Choroid plexus epithelial cell (primary cell): ENCODE data around the gene INHBE.

Source experiments
- DNase-seq: peaks from one replicate; pipeline ENCODE4 v3.0.0-alpha.2; 2010; ENCODE audit warnings: low read depth
- H3K4me3 ChIP-seq: 2 replicates; pipeline ENCODE4 v1.5.1; 2011; ENCODE audit warnings: low read depth, mild to moderate bottlenecking, control low read depth, low read length, moderate library complexity
- CTCF ChIP-seq: conservative IDR thresholded peaks from 2 replicates; pipeline ENCODE4 v1.5.1; 2011; ENCODE audit warnings: low read depth, mild to moderate bottlenecking, control low read depth, inconsistent platforms, low read length, moderate library complexity

INHBE gene

DNA sequence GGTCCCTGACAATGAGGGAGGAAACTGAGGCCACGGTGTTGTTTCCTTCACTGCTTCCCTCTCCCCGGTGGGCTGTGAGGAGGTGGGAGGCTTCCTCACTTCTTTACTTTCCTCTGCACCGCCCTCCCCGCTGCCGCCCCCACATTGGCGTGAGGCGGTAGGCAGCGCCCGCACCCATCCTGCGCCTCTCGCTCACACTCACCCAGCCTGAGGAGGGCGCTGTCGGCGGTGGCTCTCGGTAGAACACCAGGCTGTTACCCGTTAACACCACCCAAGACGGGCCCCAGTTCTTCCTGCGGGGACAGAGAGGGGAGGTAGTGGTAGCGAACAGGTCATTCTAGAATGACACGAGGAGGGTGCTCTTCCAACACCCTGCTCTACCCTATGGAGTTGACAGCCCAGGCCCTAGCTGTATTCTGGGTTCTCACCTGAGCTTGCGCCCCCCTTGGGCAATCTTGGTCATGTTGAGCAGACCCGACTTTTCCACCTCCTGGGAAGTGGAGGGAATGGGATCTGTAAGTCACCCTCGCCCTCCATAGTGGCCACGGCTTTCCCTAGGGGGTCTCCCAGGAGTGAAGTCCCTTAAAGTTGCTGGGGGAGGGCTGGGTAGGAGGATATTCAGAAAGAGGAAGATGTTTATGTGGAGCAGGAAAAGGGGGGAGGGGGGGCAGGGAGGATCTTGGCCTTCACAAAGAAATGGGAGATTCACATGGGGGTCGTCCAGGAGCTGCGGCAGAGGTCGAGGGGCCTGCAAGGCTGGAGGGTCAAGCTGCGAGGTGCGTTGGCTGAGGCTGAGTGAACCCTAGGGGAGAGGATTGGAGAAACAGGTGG is 21.3 kb downstream of the INHBE start:
- DNase-seq: no peak
- peak; percentile 30 for TF ChIP-seq CTCF
- peak overlapping the region; percentile 28 for H3K4me3 ChIP-seq

GRCh38 chr12:57476993-57477709 is 22.0 kb downstream of the INHBE start:
- DNase-seq: no peak
- H3K4me3 ChIP-seq: no peak overlapping the region

DNA sequence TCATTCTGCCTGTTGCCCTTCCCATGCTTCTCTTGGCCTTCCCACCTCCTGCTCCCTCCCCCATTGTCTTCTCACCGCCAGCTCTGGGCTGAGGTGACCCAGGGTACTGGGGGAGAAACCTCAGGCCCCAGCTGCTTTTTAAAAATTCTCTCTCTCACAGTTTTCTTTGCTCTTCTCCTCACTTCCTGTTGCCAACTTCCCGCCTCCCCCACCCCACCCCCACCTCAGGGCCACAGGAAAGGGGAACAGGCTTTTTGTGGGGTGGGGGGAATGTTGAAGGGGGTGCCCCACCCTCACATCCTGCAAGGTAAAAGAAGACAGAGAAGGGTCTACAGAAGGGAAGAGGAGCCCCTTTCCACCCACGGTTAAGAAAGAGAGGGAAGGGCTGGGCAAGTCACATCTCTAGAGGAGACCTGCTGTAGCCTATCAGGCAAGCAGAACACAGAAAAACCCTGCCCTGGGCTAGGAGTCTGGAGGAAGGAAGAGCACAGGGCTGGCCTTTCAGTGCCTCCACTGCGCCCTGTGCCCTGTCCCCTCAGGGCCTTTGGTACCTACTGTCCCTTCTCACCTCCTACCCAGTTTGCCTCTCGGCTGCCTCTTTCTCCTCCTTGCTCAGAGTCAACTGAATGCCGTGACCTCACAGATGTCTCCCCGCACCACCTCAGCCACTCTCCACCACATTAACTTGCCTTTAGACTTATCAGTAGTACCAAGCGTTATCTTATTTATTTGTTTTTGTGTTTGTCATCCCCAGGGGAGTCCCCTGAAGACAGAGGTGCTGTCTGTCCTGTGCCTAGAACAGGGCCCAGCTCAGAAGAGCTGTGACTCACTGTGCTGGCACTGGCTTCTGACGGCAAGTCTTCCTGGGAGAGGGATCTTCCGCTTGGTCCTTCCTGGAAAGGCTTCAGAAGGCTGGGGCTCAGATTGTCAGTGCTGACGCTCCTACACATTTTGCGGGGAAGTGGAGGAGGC is 22.9 kb downstream of the INHBE start:
- no peak for TF ChIP-seq CTCF
- no peak overlapping the region for H3K4me3 ChIP-seq
- peak; percentile 31 for DNase-seq

More at GRCh38 chr12:57476993-57477709, 22.0 kb downstream of the INHBE start:
- no peak for TF ChIP-seq CTCF

DNA sequence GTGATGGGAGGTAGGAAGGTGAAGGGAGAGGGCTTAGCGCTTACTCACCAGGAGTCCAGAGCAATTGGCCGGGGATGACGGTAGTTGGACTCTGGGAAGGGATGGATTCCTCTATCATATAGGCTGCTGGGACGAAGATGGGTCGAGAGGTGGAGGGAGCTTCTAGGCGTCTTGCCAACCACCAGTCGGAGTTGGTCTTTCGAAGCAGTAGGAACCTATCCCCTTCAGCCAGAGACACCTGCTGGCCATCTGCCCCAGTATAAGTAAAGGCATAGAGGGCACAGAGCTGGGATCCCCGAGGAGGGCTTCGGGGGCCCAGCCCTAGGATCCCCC is 23.9 kb downstream of the INHBE start:
- no peak for DNase-seq
- no peak for TF ChIP-seq CTCF
- H3K4me3 ChIP-seq: no peak overlapping the region

- peak; percentile 53 for DNase-seq
- TF ChIP-seq CTCF: no peak
- no peak within 1 kb of the TSS for H3K4me3 ChIP-seq
Measured at GRCh38 chr12:57479376-57480115, 24.4 kb downstream of the INHBE start, which contains the start of gene ARHGAP9. ARHGAP9 (minus strand) TSS chr12:57479866; CDS start chr12:57479406, 460 bp downstream.

DNA sequence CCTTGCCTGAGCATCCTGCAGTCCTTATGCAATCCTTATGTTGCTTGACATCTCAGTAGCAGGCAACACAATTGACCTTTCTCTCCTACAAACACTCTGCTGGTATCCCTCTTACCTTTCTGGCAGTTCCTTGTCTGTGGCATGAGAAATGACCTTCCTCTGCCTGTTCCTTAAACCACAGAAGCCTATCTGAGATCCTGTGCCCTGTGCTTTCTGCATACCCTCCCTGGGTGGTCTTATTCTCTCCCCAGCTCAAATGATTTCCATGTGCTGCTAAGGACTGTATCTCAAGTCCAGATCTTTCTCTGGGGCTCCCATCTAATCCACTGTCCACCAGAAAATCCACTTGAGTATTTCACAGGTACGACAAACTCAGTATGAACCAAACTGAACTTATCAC is 26.6 kb downstream of the INHBE start:
- DNase-seq: no peak
- no peak for TF ChIP-seq CTCF

More for the DNA sequence above, 26.6 kb downstream of the INHBE start:
- no peak overlapping the region for H3K4me3 ChIP-seq
